ENCODE measurements around the gene FCHSD2.

The FCHSD2 gene

DNA sequence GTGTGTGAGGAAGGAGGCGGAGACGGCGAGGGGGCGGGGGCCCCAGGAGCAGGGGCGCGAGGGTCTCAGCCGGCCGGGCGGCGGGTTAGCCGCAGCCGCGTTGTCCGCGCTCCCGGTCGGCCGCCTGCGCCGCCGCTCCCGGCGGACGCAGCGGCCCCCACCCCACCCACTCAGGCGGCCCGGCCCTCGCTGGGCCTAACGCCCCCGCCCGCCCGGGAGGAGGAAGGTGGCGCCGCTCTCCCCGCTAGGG is at the start of gene FCHSD2:
Gene FCHSD2 (minus strand): TSS at position 191 of the 250 bp plus-strand sequence. CDS start 441 bp downstream, outside the sequence.
- no peak for FAIRE-seq

DNA sequence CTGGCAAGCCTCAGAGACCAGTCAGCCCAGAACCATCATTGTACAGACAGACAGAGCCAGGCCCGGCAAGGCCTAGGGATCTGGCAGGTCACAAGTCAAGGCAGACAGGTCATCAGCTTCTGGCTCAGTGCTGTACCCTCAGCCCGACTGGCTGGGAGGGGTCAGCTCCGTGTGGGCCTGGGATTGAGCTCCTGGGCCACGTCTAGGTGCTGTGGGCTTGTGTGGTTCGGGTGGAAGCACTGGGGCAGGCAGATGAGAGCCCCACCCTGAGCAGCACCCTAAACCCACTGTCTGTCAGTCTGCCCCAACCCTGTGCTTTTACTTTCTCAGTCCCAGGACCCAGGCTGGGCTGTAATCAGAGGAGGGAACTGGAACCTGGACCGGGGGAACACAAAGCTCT is 49.0 kb upstream of the FCHSD2 start:
- no peak for FAIRE-seq

DNA sequence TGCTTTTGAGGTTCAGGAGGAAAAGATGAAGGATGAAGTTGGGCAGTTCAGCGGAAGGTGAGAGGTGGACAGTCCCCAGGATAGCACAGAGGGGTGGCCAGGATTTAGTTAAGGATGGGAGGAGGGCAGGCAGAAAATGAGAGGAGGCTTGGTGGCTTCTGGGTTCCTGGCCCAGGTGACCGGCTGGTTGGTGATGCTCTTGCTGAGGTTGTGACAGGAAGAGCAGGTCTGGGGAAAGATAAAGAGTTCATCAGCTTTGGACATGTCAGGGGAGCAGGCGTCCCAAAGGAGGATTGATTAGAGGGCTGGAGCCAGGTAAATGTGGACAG is 48.4 kb upstream of the FCHSD2 start:
- no peak for FAIRE-seq

DNA sequence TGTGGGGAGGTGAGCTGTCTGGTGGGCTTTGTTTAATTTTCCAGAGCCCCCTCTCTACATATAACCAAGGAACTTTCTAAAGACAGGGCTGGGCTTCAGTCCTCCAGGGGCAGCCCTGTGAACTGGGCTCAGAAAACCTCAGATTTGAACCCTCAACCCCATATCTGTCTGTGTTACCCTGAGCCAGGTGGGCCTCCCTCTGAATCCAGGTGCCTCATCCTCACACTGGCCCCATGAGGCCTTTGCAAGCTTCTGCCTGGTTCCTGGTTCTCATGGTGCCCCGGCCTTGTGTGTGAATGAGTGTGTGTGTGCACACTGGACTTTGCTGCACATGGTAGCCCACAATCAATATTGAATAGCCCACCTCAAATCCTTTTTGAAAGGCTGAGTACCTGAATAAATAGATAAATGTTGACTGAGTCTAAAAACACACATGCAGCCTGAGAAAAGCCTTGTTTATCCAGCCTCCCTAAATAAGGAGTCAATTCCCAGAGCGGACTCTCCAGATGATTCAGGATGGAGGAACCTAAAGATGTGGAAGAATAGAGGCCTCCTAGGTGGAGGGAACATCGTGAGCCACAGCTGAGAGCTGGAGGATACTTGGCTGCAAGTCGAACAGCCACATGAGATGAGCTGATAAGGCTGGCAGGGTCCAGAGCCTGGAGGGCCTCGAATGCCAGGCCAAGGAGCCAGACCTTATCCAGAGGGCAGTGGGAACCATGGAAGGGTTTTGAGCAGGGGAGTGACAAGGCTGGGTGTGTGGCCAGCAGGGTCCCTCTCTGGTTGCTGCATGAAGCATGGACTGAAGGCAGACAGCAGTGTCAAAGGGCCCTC is 47.8 kb upstream of the FCHSD2 start:
- no peak for FAIRE-seq

DNA sequence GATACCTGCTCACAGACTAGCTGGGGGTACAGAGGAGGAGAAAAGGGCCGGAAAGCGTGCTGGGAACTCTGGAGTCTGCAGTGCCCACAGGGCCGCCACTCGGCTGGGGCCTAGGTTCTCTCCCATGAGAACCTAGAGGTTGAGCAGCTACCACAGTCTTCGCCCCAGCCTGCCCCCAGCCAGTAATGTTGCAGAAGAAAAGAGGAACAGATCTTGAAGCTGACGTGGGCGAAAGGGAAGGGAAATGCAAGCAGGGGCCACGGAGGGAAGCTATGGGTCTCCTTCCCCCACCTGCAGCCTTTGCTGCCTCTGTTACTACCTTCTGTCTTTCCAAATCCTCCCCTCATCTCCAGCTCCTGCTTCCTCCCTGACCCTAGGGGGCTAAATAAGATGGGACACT is 47.2 kb upstream of the FCHSD2 start:
- FAIRE-seq = no peak

DNA sequence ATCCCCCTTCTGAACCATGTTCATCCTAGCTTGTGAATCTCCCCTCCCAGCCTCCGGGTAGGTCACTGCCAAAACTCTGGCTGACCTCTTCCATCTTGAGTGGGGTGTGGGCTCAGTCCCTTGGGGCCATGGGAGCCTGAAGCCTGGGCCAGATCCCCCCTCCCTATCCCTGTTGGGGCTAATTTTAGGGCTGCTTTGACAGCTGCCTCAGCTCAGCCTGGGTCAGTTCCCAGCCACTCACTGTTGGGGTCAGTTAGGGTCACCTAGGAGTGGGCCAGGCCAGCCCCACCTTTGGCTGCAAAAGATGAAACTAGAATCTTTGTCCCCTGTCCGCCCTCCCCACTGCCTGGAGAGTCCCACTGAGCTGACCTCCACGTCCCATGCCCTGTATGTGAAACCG is 46.2 kb upstream of the FCHSD2 start:
- no peak for FAIRE-seq

DNA sequence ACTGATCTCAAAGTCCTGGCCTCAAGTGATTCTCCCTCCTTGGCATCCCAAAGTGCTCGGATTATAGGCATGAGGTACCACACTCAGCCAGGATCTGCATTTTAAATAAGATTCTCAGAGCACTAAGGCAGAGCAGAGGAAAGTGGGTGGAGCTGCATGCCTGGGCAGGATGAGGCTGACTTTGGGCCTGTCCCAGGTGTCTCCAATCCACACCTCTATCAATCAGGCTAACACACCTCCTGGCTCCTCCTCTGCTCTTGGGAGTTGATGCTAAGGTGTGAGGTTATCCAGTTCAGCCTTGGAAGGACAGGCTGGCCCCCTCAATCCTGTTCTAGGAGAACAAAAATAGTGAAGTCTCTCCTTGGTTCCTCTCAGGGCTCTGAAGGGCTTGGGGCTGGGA is 45.7 kb upstream of the FCHSD2 start:
- FAIRE-seq = no peak

DNA sequence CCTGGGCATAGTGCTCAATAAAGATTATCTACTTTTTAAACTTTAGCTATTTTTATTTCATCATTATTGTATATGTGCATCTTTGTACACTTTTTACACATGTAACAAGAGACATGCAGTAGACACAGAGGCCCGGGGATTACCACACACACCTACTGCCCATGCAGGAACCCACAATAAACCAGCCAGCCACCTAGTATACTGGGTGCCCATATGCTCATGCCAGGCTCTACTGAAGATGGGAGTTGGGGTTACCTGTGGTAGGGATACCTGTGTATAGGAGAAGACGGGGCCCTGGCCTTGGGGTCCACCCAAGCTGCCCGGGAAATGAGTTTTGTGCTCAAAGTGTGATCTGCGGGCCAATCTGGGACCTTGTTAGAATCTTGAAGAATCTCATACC is 44.8 kb upstream of the FCHSD2 start:
- no peak for FAIRE-seq

DNA sequence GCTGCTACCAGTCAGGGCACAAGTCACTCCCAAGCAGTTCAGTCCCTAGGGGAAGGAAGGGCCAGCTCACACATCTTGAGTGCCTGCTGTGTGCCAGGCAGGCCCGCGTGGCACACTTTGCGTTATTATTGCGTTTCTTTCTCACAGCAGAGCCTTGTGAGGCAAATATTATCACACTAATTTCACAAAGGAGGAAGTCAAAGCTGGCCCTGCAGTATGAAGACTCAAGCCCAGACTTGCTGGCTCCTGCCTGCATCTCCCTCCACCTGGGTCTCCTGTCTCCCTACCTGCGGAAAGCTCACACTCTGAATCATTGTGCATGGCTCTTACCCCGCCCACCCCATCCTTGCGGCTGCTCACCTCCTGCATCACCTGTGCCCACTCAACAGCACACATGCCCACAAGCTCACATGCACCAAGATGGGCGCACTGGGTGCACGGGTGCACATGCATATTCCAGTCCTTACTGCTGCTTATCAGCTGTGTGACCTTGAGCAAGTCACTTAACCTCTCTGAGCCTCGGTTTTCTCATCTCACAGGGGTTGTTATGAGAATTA is 44.3 kb upstream of the FCHSD2 start:
- no peak for FAIRE-seq

DNA sequence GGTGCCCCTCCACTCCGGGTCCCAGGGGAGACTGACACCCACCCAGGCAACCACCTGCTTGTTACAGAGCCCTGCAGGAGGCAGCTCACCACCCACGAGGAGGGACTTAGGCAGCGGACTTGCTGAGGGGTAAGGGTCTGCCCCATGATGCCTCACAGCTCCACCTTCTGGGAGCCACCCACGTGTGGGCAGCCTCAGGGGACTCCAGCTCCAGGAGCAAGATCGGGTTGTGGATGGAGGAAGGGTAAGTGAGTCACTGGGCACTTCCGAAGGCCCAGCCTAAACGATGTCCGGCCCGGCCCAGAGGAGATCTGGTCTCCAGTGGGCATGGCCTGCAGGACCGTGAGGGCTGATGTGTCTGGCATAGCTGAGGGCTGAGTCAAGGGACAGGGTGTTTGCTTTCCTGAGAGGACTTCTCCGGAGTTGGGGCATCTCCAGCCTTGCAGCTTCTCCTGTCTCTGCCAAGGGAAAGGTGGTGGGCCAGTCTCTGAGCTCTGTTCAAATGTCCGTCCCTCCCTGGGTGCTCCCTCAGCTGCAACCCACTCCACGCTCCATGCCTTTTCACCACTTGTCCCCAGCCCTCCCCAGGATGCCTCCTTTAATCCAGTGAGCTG is 43.7 kb upstream of the FCHSD2 start:
- no peak for FAIRE-seq

DNA sequence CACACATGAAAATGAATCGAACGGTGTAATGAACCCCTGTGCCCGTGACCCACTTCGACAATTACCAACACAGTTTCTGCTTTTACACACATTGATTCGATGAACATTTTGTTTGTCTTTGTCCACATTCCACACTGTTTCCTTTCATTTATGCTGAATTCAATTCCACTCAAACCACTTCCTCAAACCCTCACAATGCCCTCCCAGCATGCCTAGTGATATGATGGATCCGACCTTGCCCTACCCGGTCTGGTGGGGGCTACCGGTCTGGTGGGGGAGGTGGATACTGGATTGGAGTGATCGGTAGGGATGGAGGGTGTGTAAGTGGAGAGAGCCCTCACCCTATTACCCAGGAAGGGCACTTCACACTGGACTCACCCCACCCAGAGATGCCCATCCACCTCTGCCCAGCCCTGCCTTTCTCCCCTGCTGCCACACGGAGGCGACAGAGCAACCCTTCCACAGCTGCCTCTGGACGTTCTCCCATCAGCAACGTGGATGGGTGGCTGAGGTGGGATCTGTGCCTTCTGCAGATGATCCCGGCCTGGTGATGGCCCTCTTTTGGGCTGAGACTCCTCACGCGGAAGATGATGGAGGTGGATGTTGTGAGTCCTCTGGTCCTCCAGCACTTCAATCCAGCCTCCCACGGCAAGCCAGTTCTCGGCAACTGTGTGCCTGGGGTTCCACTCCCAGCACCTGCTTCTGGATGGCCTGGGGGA is 43.0 kb upstream of the FCHSD2 start:
- no peak for FAIRE-seq

DNA sequence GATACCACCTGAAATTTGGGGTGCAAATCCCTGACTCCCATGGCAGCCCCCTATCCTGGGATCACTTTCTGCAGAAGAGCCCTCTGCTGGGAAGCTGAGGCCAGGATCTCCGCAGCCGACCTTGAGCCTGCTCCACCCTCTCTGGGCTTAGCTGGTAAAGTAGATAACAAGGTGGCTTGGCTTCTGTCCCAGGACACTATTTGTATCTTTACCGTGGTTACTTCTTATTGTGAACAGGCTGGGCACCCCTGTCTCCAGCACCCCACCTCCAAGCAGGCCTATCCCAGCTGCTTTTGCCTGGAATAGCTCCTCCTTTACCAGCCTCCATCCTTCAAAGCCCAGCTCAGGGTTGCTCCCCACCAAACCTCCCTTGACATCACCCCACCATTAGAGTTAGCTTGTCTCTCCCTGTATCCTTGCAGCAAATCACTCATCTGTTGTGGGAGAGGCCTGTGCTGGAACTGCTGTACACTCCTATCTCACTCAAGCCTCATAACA is 40.8 kb upstream of the FCHSD2 start:
- no peak for FAIRE-seq

DNA sequence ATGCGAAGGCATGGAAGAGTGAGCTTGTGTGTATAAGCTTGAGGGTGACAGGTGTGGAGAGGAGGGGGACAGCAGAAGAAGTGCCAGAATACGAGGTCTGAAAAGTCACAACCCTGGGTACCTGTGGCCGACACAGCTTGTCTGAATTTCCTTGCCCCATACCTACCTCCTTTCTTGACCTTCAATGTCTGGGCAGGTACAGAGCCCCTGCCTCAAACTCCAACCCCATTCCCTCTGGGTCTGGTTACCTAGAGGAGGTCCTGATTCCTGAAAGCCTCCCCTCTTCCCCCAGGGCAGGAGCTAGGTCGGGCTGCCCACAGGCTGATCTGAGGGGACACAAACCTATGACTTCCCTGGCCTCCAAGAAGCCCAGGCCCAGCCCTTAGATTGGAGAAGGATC is 36.6 kb upstream of the FCHSD2 start:
- FAIRE-seq = no peak

DNA sequence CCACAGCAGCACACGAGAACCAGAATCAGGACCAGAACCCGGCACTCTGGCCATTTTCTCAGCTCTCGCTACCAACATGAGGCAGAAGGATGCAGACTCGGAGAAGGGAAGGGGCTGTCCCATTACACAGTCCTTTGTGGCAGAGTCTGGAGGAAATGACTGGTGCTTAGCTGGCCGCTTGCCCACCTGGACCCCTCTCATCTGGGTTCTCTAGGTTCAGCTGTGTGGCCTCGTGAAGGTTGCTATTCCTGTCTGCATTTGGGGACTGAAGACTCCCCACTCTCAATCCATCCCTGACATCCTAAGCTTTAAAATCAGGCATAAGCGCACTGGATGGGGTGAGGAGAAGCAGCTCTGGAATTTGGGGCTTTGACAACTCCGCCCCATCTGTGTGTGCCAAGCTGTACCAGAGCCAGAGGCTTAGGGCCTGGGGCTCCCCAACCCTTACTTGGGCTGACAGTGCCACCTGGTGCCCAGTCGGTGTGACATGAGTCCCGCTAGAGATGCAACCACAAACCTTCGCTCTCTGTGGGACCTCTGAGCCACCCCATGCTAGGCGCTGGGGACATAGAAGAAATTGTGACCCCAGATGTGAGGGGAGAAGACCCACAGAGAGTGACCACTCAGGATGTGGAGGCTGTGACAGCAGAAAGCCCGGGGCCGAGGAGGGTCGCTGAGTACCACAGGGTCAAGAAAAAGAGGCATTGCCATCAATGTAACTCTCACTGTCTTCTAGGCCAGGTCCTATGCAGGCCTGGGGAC is 35.8 kb upstream of the FCHSD2 start:
- FAIRE-seq = no peak

DNA sequence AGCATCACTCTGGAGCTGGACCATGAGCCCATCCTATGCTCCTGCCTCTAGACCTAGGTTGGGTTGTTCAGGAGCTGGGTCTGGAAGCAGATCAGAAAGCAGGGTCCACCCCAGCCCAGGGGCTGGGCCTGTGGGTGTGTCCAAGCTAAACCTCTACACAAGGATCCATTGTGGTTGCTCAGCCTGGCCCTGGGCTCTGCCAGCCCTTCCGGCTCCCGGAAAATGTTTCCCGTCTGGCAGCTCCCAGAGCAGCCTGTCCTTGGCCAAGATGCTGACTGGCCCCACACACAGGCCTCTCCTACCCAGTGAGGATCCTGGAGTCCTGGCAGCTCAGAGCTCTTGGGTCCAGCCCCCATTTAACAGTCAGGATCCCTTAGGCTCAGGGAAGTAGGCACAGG is 35.3 kb upstream of the FCHSD2 start:
- FAIRE-seq = no peak

DNA sequence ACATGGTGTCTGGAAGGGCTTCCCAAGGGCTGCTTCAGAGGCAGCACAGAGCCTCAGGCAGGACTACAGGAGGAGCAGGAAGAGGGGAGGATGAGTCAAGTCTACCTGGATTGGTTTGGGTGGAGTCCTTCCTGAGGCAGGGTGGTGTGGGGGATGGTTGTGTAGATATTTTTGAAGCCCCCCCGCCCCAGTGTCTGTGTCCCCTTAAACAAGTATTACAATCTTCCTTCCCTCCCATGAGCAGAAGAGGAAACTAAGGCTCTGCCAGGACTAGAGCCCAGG is 34.7 kb upstream of the FCHSD2 start:
- no peak for FAIRE-seq

DNA sequence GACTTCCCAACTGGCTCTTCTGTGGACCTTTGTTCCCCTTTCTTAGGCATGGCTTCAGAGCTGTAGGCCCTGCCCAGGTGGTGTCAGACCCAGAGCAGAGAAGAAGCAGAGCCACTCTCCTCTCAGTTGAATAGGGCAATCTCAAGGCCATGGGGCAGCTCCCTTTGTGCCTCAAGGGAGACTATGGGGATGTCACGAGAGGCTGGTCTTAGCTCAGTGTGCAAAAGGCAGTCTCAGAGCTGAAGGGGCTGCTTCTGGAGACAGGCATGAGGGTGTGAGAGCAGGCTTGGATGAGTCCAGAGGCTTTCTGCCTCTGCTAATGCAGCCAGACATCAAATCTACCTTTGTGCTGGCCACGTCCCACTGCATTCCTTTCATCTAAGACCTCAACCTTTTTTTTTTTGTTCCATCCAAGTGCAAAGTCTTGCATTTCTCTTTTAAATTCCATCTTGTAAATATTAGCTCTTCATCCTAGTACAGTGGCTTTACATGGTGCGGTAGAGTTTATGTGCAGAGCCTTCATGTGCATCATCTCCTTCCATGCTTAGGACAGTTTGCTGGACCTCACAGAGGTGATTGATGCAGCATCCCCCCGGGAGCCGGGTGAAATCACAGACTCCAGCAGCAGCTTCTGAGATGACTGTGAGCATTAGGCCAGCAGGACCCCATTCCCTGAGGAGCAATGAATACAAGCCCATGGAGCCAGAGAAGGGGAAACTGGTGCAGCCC is 34.2 kb upstream of the FCHSD2 start:
- no peak for FAIRE-seq

DNA sequence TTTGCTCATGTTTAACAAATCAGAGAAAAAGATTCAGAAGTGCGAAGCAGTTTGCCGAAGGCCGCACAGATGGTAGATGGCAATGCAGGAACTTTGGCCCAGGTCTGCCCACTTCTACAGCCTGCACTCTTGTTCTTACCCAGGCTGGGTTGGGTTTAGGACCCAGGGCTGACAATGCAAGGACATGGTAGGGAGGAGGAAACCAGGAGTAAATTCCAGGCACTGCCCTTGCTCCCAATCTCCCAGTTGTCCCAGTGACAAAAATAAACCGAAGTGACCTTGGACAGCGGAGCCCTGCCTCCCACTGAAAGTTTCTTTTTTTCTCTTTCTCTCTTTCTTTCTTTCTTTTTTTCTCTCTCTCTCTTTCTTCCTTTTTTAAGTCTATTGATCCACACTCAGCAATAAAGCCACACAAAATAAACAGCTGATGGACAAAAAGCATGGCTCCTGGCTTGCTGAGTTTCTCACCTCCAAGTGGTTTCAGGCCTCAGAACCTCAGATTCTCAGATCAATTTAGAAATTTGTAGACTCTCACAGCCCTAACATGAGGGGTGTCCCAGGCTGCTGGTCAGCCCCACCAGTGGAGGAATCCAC is 33.5 kb upstream of the FCHSD2 start:
- no peak for FAIRE-seq

DNA sequence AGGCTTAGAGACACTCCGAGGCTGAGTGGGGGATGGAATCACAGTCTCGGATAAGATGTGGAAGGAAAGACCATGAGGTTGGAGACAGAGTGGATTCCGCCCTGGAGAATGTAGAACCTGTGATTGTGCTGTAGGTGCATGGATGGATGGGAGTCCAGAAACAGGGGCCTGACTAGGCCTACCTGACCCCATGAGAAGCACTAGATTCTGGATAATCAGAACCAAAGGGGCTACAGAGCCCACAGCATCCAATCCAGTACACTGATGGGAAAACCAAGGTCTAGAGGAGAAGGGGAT is 32.3 kb upstream of the FCHSD2 start:
- FAIRE-seq = no peak

DNA sequence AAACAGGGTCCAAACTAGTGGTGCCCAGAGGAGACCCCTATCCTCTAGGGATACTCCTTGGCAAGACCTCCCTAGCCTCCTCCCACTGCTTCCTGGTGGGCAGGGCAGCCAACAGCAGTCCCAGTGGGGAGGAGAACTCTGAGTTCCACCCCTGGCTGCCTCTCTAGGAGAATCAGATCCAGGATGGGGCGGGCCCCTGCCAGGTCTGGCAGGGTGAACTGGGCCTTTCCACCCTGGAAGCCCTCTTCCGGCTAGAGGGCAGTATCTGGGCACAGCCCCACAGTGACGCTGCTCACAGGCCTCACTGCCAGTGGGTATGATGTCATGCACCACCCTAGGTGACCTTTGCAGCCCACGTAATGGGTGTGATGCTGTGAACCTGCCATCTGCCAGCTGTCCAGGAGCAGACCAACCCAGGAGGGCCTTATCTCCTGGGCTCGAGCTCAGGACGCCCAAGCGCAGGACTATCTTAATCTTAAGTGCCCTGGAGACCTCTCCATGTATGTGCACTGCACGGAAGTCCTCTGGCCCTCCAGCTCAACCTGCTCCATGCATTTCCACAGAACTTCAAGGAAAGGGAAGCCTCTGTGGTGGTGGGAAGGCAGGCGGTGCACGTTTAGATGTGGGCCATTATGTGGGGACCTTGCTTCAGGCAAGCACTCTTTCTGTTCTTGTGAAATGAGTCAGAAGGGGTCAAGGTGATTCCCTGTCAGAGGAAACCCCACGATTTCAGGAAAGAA is 31.8 kb upstream of the FCHSD2 start:
- no peak for FAIRE-seq

DNA sequence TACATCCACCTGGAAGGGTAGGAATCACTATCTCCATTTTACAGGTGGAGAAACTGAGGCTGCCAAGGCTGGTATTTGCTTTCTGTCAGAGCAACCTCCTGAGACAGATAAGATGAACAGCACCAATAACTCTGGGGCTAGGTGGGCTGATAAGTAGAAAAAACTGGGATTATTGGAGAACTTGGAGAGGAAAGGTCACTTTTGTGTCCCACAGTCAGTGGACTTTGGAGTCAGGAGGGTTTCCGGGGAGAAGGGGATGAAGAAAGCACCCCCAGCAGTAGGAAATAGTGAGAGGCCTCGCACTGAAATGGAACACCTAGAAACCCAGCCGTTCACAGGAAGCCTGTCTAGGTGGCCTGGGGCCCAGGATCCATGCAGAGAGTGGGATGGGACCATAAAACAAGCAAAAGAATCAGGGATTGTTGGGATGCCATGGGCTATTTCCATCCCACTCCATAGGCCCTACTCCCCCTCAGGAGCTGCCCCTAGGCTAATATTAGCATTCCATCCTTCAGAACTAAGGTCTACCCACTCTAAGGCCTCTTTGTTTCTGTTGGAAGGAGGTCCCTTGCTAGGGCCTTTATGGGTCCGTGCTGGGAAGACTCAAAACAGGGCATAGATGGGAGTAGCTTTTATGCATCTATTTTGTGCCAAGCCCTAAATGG is 31.0 kb upstream of the FCHSD2 start:
- FAIRE-seq = no peak
